GM18867 (cell line): ENCODE results near the gene LRIG2.
A peak's percentile ranks its signal among the peaks of the same experiment; 100 is the strongest.
"Not testable (repeated sequence)": the region's sequence is repeated elsewhere in the genome, so short reads cannot be mapped to it uniquely, and the experiment has no call there.

Experiments used
- ATAC-seq: cut with Tn5 transposase; IDR thresholded peaks from one replicate; pipeline ENCODE4 v1.9.1; 2021; ENCODE audit warnings: mild to moderate bottlenecking, moderate library complexity; ENCODE audit not compliant: unreplicated experiment

LRIG2 gene

GRCh38 chr1:113057006-113057405 is 16.0 kb upstream of the LRIG2 start:
- no peak for ATAC-seq

GRCh38 chr1:113058941-113059706 is 13.9 kb upstream of the LRIG2 start:
- no peak for ATAC-seq

DNA sequence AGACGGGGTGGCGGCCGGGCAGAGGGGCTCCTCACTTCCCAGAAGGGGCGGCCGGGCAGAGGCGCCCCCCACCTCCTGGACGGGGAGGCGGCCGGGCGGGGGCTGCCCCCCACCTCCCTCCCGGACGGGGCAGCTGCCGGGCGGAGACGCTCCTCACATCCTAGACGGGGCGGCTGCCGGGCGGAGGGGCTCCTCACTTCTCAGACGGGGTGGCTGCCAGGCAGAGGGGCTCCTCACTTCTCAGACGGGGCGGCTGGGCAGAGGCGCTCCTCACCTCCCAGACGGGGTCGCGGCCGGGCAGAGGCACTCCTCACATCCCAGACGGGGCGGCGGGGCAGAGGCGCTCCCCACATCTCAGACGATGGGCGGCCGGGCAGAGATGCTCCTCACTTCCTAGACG is 9.5 kb upstream of the LRIG2 start:
- not testable (repeated sequence) for ATAC-seq

DNA sequence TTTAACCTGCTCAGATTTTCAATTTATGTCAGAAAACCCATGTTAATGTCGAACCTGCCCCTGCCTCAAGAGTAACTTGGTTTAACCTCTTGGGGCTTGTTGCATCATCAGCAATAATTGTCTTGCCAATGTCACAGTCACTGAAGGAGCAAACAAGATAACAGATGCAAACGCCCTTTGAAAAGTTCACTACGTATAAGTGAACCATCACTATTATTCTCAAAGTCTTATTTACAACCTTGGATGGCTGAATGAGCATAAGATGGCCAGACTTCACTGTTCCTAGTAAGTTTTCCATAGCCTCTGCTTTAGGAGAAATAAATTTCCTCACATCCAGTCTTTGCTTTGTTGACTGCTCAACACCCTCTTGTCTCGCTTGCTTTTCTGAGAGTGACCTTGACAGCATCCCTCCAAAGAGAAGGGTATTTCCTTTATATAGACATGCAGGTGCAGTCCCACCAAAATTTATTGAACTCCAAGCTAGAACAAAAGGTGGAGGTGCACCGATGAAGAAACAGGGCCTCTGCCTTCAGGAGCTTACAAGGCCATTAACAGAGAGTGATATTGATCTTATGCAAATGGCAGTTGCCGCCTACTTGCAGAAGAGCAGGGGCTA is 749 bp upstream of the LRIG2 start:
- ATAC-seq: no peak

- peak; percentile 17 for ATAC-seq
Observed at GRCh38 chr1:113073479-113073950, 517 bp downstream of the LRIG2 start.

GRCh38 chr1:113074237-113074636 is 1.2 kb downstream of the LRIG2 start:
- no peak for ATAC-seq

- ATAC-seq: not testable (repeated sequence)
Observed at GRCh38 chr1:113077978-113078377, 5.0 kb downstream of the LRIG2 start.

DNA sequence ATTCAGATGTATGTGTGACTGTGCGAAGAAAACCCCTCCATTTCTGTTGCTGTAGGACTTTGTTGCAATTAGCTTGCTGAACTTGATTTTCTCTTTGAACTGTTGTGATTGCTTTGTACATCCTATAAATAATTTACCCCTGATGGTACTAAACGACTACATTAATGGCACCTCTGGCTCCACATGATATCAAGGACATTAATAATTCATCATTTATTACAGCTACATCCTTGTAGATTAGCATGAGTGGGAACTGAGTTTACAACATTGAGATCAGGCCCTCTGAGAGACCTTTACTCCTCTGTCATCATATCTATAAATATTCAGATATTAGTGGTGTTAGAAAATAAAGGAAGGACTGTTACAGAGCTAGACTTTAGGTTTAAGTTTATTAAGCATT is 13.5 kb downstream of the LRIG2 start:
- ATAC-seq: no peak

- ATAC-seq: no peak
Observed at GRCh38 chr1:113088972-113089371, 16.0 kb downstream of the LRIG2 start.

DNA sequence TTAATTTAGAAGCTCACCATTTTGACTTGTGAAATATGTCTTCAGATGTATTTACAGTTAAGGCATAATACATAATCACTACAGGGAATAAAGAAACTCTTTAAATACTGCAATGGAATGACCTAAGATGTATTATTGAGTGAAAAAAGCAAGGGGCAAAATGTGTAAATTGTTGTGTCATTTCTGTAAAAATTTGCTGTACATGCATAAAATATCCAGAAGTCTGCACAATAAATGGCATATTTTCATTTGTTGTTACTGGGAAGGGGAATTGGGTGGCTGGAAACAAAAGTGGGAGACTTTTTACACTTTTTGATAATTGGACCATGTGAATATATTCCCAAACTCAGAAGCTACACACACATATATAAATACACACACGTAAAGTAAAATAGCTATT is 17.1 kb downstream of the LRIG2 start:
- no peak for ATAC-seq

GRCh38 chr1:113091988-113092594 is 19.1 kb downstream of the LRIG2 start:
- ATAC-seq: no peak

- no peak for ATAC-seq
Observed at GRCh38 chr1:113094506-113094905, 21.5 kb downstream of the LRIG2 start.

GRCh38 chr1:113095790-113096455 is 22.9 kb downstream of the LRIG2 start:
- no peak for ATAC-seq

GRCh38 chr1:113096493-113096892 is 23.5 kb downstream of the LRIG2 start:
- ATAC-seq: no peak

DNA sequence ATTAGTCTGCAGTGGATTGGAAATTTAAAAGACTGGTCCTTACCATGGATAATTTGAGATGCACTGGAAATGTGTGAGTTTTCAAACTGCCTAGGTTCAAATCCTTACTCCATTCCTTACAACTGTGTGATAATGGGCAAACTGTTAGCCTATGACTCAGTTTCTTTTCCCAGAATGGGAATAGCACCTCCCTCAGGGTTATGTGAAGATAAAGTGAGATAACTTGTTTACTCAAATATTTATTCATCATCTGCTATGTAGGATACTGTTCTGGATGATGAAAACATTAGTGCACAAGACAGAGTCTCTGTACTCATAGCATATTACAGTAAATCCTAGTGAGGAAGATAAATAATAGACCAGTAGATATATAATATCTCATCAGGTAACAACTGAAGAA is 28.6 kb downstream of the LRIG2 start:
- no peak for ATAC-seq

DNA sequence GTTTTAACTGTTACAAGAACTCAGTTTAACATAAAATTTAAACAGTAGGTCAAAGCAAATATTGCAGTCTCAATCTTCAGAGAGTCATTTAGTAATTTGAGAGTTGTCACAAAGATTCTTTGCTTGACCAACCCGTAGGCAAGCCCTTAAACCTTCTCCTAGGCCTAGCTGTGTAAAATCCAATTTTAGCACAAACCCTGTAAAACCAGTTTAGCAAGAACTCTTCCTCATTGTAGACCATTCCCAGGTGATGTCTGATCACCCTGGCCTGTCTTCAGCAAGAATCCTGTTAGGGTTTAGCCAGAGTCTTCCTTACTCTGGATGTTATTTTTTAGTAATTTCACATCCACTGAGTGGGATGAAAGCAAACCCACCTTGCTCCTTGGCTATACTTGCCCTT is 30.1 kb downstream of the LRIG2 start:
- no peak for ATAC-seq

DNA sequence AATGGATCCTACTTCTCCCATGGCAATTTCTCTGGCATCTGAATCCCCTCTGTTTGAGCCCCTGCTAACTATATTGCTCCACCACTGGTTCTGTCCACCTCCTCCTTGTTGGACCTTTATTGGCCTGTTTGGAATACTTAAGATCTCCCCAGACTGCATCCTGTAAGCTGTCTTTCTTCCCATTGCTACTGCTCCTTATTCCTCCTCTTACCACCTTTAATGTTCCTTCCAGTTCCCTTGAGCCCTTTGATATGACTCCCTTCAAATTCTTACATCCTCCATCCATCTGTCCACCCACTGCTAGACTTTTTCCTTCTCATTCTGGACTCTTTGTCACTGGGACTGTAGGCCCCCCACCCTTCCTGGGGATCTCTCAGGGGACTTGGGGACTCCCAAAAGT is 31.0 kb downstream of the LRIG2 start:
- ATAC-seq: no peak

GRCh38 chr1:113106910-113107309 is 33.9 kb downstream of the LRIG2 start:
- ATAC-seq: no peak

- ATAC-seq: no peak
Observed at GRCh38 chr1:113109908-113110554, 37.0 kb downstream of the LRIG2 start.

DNA sequence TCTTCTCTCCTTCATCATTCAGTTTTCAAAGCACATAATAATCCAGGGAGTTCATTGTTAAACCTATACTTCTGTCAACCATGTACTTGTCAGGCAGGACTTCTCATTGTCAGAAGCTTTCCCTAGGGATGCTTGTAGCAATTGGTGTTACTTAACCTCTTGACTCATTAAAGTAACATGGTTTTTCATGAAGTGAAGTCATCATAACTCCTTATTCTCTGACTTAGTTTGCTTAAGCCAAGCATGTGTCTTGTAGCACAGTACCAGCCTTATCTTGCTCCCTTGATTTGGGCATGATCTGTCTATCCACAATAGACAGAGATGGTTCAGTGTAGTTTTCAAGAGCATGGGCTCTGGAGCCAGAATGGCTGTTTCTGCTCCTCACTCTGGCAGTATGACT is 45.3 kb downstream of the LRIG2 start:
- no peak for ATAC-seq

DNA sequence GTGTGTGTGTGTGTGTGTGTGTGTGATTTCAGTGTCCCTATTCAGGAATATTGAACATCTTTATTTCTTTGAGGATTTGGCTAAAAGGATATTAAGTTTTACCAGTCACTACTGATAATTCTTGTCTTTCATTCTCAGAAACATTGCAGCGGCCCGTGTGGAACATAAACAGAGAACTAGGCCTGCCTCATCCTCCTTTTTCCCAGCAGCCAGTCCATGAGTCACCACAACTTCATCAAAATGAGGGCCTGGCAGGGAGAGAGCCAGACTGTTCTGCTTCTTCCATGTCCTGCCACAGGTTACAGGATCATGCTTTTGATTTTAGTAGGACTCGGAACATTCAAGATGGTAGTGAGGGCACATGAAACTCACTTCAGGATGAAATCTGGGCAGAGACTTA is 50.7 kb downstream of the LRIG2 start:
- ATAC-seq: no peak
